Endothelial cell of umbilical vein (primary cell): ENCODE measurements around the gene SEMA3G.

Experiments used
- CTCF ChIP-seq, 2 donors: IDR thresholded peaks; 1 replicate in 1 of 2; 2 replicates in 1 of 2; pipeline ENCODE4 v1.5.1; 2011; ENCODE audit warnings: low read length in 2 of 2, mild to moderate bottlenecking in 2 of 2, moderate library complexity in 2 of 2, control low read depth in 1 of 2, inconsistent platforms in 1 of 2, low read depth in 1 of 2; ENCODE audit not compliant: insufficient read depth in 1 of 2; ENCODE audit errors: extremely low read depth in 1 of 2
- POLR2A ChIP-seq: IDR thresholded peaks from 2 replicates; pipeline ENCODE4 v1.6.1; 2012; ENCODE audit warnings: low read depth, mild to moderate bottlenecking, control low read depth, low read length
- POLR2AphosphoS5 ChIP-seq: IDR thresholded peaks from 2 replicates; pipeline ENCODE4 v1.6.1; 2012; ENCODE audit warnings: low read depth, mild to moderate bottlenecking, control low read depth, low read length, moderate library complexity; ENCODE audit not compliant: insufficient read depth

- TF ChIP-seq POLR2A, result no peak
- no peak for TF ChIP-seq CTCF (IDR thresholded peaks at IDR 0.05; ENCODE audit: extremely low read depth in 1 of 2, insufficient read depth in 1 of 2, low read depth in 1 of 2, low read length in 2 of 2)
- TF ChIP-seq POLR2AphosphoS5, result no peak
These were observed 40.9 kb downstream of the SEMA3G start for GRCh38 chr3:52403955-52404354.
